A549 treated with AZD9567 at 1 μM for 4 hours (cell line): Measurements from ENCODE around the gene TAAR5. TPM values are rescaled to one million over a fixed set of nuclear protein-coding genes. Genes with fewer than 3 reads are reported as not detected.

Source experiments
- total RNA-seq: library from RNA; stranded (reverse); fragments of 200-300 nt; extraction: Qiagen RNA extraction; gene quantifications from 5 replicates; pipeline ENCODE4 v1.2.3, GENCODE V29; 2022; ENCODE audit not compliant: insufficient read depth

Gene TAAR5, protein sequence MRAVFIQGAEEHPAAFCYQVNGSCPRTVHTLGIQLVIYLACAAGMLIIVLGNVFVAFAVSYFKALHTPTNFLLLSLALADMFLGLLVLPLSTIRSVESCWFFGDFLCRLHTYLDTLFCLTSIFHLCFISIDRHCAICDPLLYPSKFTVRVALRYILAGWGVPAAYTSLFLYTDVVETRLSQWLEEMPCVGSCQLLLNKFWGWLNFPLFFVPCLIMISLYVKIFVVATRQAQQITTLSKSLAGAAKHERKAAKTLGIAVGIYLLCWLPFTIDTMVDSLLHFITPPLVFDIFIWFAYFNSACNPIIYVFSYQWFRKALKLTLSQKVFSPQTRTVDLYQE
- not detected in 5 replicates for total RNA-seq

DNA sequence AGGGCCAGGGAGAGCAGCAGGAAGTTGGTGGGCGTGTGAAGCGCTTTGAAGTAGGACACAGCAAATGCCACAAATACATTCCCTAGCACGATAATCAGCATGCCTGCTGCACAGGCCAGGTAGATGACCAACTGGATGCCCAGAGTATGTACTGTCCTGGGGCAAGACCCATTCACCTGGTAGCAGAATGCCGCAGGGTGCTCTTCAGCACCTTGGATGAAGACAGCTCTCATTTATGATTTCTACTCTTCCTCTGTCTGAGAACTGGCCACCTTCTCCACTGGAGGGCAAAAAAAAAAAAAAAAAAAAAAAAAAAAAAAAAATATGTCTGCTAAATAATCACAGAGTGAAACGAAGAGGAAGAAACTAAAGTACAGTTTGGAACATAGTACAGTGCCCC, at the start of gene TAAR5:
Gene TAAR5 (minus strand): TSS at position 288 of the 400 bp plus-strand sequence. CDS start 55 bp downstream, at position 233.

GRCh38 chr6:132624175-132624574, 34.6 kb upstream of the TAAR5 start, which contains the start of gene TAAR2:
Gene TAAR2, minus strand, starts transcription at chr6:132624275. Its CDS starts 0 bp downstream, at chr6:132624275.

DNA sequence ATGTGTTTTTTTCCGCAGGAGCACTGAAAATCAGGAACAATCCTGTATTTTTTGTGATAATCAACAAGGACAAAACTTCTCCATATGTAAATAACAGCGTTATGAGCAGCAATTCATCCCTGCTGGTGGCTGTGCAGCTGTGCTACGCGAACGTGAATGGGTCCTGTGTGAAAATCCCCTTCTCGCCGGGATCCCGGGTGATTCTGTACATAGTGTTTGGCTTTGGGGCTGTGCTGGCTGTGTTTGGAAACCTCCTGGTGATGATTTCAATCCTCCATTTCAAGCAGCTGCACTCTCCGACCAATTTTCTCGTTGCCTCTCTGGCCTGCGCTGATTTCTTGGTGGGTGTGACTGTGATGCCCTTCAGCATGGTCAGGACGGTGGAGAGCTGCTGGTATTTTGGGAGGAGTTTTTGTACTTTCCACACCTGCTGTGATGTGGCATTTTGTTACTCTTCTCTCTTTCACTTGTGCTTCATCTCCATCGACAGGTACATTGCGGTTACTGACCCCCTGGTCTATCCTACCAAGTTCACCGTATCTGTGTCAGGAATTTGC, 19.2 kb downstream of the TAAR5 start, which contains the start of gene TAAR6:
Gene TAAR6 (plus strand): TSS at position 102 of the 557 bp plus-strand sequence. CDS start 0 bp downstream, at position 102.

GRCh38 chr6:132552372-132552771, 37.2 kb downstream of the TAAR5 start, which contains the start of gene TAAR8:
Gene TAAR8, plus strand, starts transcription at chr6:132552672. Its CDS starts 21 bp downstream, at chr6:132552693.

Other genes starting within 250 kb of the TAAR5 start
- 1.4 to 1.9 TPM (median 1.7 TPM) in 5 replicates for gene MOXD1, start 188.3 kb downstream of the TAAR5 start, total RNA-seq
- 22.6 to 30.5 TPM (median 25.5 TPM) in 5 replicates for gene STX7, start 76.6 kb downstream of the TAAR5 start, total RNA-seq
- gene TAAR9, start 51.5 kb downstream of the TAAR5 start, total RNA-seq, result not detected in 5 replicates
- gene TAAR8, start 37.1 kb downstream of the TAAR5 start, total RNA-seq, result not detected in 5 replicates
- not detected in 5 replicates for gene TAAR6, start 19.4 kb downstream of the TAAR5 start, total RNA-seq
- not detected in 5 replicates for gene TAAR2, start 34.5 kb upstream of the TAAR5 start, total RNA-seq
- not detected in 5 replicates for gene TAAR1, start 69.4 kb upstream of the TAAR5 start, total RNA-seq
- 0.02 to 0.06 TPM (median 0.03 TPM) in 3 of 5 replicates, not detected in the others for gene VNN1, start 124.3 kb upstream of the TAAR5 start, total RNA-seq
- gene VNN2, start 168.2 kb upstream of the TAAR5 start, total RNA-seq, result not detected in 5 replicates
- gene SLC18B1, start 208.9 kb upstream of the TAAR5 start, total RNA-seq, result 3.3 to 4.9 TPM (median 4.1 TPM) in 5 replicates
- gene RPS12, start 224.8 kb upstream of the TAAR5 start, total RNA-seq, result 1,633 to 2,086 TPM (median 1,990 TPM) in 5 replicates